Fibroblast of the aortic adventitia (primary cell): ENCODE data around the gene ENG. TPM values are rescaled to one million over a fixed set of nuclear protein-coding genes. Genes with fewer than 3 reads are reported as not detected.

Source experiments
- DNase-seq: peaks from one replicate; pipeline ENCODE4 v3.0.0-alpha.2; 2010; ENCODE audit warnings: low read depth
- H3K4me3 ChIP-seq: 2 replicates; pipeline ENCODE4 v1.5.1; 2011; ENCODE audit warnings: low read depth, mild to moderate bottlenecking, control low read depth, low read length, moderate library complexity
- total RNA-seq: library from RNA; depleted of rRNA; stranded (reverse); fragments of >200 nt; gene quantifications from 2 replicates; pipeline ENCODE4 v1.2.3, GENCODE V29; 2012; ENCODE audit warnings: low replicate concordance
- TF ChIP-seq, protein P1 (sequence below): IDR thresholded peaks from 2 replicates; pipeline ENCODE4 v1.5.1; 2011; ENCODE audit warnings: mild to moderate bottlenecking, low read length, control low read depth, inconsistent platforms; ENCODE audit not compliant: insufficient read depth

ENG gene
- total RNA-seq, 1 donor, result 62.0 TPM

DNA sequence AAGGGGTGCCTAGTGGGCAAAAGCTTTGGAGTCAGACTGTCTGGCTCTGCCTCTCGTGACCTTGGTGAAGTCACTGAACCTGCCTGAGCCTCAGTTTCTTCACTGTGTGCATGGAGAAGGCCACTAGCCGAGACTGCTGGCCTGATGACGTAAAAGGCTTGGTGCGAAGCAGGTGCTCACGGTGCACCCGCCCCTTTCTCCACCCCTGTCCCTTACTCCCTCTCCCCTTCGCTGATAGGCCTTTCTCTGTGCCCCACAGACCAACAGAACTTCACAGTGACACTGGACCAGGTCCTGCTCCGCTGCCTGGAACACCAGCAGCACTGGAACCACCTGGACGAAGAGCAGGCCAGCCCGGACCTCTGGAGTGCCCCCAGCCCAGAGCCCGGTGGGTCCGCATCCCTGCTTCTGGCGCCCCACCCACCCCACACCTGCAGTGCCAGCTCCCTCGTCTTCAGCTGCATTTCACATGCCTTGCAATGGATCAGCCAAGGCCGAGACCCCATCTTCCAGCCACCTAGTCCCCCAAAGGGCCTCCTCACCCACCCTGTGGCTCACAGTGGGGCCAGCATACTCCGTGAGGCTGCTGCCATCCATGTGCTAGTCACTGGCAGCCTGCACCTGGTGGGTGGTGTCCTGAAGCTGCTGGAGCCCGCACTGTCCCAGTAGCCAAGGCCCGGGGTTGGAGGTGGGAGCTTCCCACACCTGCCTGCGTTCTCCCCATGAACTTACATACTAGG, 41.4 kb downstream of the ENG start:
- DNase-seq, result no peak
- no peak overlapping the region for H3K4me3 ChIP-seq
- TF ChIP-seq, protein P1, sequence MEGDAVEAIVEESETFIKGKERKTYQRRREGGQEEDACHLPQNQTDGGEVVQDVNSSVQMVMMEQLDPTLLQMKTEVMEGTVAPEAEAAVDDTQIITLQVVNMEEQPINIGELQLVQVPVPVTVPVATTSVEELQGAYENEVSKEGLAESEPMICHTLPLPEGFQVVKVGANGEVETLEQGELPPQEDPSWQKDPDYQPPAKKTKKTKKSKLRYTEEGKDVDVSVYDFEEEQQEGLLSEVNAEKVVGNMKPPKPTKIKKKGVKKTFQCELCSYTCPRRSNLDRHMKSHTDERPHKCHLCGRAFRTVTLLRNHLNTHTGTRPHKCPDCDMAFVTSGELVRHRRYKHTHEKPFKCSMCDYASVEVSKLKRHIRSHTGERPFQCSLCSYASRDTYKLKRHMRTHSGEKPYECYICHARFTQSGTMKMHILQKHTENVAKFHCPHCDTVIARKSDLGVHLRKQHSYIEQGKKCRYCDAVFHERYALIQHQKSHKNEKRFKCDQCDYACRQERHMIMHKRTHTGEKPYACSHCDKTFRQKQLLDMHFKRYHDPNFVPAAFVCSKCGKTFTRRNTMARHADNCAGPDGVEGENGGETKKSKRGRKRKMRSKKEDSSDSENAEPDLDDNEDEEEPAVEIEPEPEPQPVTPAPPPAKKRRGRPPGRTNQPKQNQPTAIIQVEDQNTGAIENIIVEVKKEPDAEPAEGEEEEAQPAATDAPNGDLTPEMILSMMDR, result no peak

DNA sequence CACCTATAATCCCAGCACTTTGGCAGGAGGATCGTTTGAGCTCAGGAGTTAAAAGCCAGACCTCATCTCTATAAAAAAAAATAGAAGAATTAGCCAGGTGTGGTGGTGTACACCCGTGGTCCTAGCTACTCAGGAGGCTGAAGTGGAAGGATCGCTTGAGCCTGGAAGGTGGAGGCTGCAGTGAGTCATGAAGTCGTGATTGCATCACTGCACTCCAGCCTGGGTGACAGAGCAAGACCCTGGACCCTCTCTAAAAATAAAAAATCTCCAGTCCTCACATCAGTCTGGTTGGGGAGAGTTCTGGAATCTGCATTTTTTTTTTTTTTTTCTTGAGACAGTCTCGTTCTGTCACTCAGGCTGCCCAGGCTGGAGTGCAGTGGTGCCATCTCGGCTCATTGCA, 42.4 kb downstream of the ENG start:
- no peak overlapping the region for H3K4me3 ChIP-seq
- no peak for DNase-seq
- TF ChIP-seq, protein P1, result no peak

DNA sequence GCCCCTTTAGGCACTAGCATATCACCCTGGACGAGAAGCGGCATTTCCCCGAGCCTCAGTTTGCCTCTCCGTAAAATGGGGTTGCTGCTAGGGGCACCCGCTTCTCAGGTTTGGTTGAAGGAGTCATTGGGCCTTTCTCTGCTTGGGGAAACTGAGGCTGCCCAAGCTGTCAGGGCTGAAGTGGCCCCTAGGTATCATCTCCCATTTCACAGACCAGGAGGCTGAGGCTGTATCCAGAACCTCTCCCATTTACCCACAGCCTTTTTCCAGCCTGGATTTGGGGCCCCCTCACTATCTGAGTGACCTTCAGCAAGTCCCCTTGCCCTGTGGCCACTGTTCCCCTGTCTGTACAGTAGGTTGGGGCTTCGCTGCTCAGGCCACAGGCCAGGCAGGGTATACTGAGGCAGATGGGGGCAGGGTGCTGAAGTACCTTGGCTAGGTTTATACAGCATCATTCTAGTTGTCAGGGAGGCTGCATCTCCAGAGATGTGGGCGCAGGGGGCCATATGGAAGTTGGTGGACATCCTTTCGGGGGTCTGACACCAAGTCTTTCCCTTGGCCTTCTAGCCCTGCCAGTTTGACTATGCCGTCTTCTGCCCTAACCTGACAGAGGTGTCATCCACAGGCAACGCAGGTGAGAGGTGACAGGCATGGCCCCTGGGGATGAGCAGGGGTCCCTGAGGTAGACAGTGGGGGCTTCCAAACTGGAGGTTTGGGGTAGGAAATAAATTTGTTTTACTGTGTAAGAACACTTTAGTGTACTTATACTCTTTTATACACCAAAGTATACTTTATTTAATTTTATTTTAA, 43.9 kb downstream of the ENG start:
- DNase-seq, result no peak
- TF ChIP-seq, protein P1, result no peak
- H3K4me3 ChIP-seq, result no peak overlapping the region

DNA sequence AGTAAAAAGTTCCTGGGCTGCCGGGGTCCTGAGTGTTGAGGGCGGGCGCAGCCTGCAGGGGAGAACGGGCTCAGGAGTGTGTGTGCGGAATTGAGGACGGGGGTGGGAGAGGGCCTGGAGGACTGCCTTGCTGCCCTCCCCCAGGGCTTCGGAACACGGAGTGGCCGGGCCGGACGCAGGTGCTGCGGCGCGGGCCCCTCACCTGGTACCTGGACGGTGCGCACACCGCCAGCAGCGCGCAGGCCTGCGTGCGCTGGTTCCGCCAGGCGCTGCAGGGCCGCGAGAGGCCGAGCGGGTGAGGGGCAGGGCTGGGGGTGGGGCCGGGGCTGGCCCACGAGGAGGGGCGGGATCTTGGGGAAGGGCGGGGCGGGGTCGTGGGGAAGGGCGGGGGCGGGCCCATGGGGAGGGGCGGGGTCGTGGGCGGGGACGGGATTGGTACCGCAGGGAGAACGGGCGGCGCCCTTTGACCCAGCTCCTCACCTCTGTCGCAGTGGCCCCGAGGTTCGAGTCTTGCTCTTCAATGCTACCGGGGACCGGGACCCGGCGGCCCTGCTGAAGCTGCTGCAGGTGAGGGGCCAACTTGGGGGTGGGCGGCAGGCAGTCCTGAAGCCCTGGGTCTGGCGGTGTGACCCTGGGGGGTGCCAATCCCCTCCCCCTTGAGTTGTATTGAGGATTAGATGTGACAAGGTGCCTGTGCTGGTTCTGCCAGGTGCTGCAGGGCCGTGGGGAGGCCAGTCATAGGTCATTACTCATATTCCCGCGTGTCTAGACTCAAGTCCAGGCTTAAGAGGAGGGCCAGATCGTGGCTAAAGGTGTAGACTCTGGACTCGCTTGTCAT, 44.7 kb downstream of the ENG start:
- TF ChIP-seq, protein P1, result no peak
- no peak for DNase-seq
- H3K4me3 ChIP-seq, result no peak overlapping the region

DNA sequence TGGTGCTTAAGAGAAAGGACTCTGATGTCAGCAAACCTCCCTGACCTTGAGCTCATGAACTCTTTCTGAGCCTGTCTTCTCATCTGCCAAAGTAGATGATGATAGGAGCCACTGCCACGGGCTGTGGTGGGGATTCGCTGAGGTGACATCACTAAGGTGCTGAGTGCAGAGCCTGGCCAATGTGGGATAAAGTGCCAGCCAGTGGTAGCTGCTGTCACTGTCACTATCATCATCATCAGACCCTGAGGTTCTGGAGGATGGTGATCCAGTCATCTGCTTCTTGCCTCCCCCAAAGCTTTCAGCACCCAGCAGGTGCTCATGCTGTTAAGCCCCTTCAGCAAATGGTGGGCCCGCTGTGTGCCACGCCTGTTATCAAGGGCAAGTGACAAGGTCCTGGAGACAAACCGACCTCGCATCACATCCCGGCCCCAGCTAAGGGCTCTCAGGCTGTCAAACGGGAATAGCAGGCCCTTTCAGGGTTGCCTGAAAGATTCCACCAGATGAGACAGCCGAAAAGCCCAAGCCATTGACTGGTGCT, 45.4 kb downstream of the ENG start:
- no peak overlapping the region for H3K4me3 ChIP-seq
- TF ChIP-seq, protein P1, result no peak
- DNase-seq, result no peak

DNA sequence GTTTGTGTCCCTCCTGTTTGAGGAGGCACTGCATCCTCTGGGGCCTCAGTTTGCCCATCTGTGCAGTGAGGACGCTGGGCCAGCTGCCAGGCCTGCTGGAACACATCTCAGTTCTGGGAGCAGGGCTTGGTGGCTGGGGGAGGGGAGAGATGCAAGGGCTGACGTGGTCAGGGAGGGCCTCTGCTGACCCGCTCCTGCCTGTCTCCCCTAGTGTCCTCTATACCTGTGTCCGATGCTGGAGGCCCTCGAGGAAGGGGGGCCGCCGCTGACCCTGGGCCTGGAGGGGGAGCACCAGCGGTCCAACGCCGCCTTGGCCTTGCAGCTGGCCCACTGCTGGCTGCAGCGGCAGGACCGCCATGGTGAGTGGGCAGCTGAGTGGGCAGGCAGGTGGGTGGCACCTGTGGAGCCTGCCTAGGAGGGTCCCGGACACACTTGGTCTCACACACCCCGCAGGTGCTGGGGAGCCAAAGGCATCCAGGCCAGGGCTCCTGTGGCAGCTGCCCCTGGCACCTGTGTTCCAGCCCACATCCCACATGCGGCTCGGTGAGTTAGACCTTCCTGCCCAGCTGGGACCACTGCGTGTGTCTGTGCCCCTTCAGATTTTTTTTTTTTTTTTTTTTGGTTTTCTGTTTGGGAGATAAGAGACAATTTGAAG, 46.0 kb downstream of the ENG start:
- no peak overlapping the region for H3K4me3 ChIP-seq
- no peak for DNase-seq
- TF ChIP-seq, protein P1, result no peak
